Heart left ventricle (tissue), 16 donors: ENCODE measurements around the gene CUL4A. TPM values are rescaled to one million over a fixed set of nuclear protein-coding genes. Genes with fewer than 3 reads are reported as not detected.

Experiments used
- ATAC-seq, 4 donors: fragments of 200-7000 bp; cut with Tn5 transposase; one replicate each; pipeline ENCODE4 v1.9.1; 2020 to 2022; ENCODE audit warnings: moderate library complexity in 4 of 4, mild to moderate bottlenecking in 3 of 4, moderate number of reproducible peaks in 1 of 4
- DNase-seq, 5 donors: peaks; one replicate each; pipeline ENCODE4 v3.0.0-alpha.2; 2020
- H3K27ac ChIP-seq, 12 donors: fragments of 200-600 bp; sonication (generic) in 4 of 12; one replicate each; pipeline versions ENCODE4 v1.5.0 to v1.8.0; 2016 to 2022; ENCODE audit warnings: mild to moderate bottlenecking in 2 of 12
- H3K27me3 ChIP-seq, 9 donors: fragments of 200-600 bp; sonication (generic) in 2 of 9; one replicate each; pipeline versions ENCODE4 v1.5.1 to v1.8.0; 2016 to 2022; ENCODE audit warnings: mild to moderate bottlenecking in 3 of 9
- H3K36me3 ChIP-seq, 9 donors: fragments of 200-600 bp; sonication (generic) in 2 of 9; one replicate each; pipeline versions ENCODE4 v1.5.0 to v1.8.0; 2018 to 2022; ENCODE audit warnings: mild to moderate bottlenecking in 2 of 9
- H3K4me1 ChIP-seq, 12 donors: fragments of 200-600 bp; sonication (generic) in 4 of 12; one replicate each; pipeline versions ENCODE4 v1.5.0 to v1.8.0; 2016 to 2022; ENCODE audit warnings: mild to moderate bottlenecking in 3 of 12
- H3K4me3 ChIP-seq, 12 donors: fragments of 200-600 bp; sonication (generic) in 4 of 12; one replicate each; pipeline versions ENCODE4 v1.5.0 to v1.8.0; 2017 to 2022; ENCODE audit warnings: mild to moderate bottlenecking in 9 of 12, moderate library complexity in 4 of 12
- H3K9me3 ChIP-seq, 12 donors: fragments of 200-600 bp; sonication (generic) in 4 of 12; one replicate each; pipeline versions ENCODE4 v1.5.0 to v1.8.0; 2016 to 2022; ENCODE audit warnings: mild to moderate bottlenecking in 1 of 12
- POLR2A ChIP-seq, 2 donors: fragments of 450-650 bp; IDR thresholded peaks; one replicate each; pipeline ENCODE4 v1.6.1; 2017; ENCODE audit warnings: antibody characterized with exemption in 2 of 2, mild to moderate bottlenecking in 2 of 2, moderate library complexity in 2 of 2
- WGBS, 4 donors: extraction: QIAGEN DNeasy Blood & Tissue Kit in 2 of 4; methylation state at CpG; one replicate each; pipeline versions ENCODE4 v1.1.5 to v1.1.7; 2013 to 2018; 5-methylcytosine and 5-hydroxymethylcytosine counted together
- intact Hi-C, 10 donors: fragments of 100-400 bp; cut with DNase I; formaldehyde crosslinking; loops; one replicate each; pipeline versions ENCODE4 v1.11.1 to v1.14.2; 2022
- polyA plus RNA-seq, 2 donors: library from polyadenylated mRNA; stranded (reverse); fragments of 200-250 nt; gene quantifications; one replicate each; pipeline ENCODE4 v1.2.3, GENCODE V29; 2013
- total RNA-seq, 9 donors: library from RNA; depleted of rRNA in 2 of 9; stranded (reverse); fragments of >200 nt in 2 of 9; fragmentation: NEBNext Ultra II Directional in 3 of 9; extraction: Animal tissue kit (Norgen Biotek cat#: 25700) in 3 of 9; gene quantifications; one replicate each; pipeline versions ENCODE4 v1.1.0 to v1.2.4, GENCODE V29; 2016 to 2023
- TF ChIP-seq, protein P1 (sequence below), 12 donors: fragments of 200-600 bp; sonication (generic) in 4 of 12; IDR thresholded peaks; one replicate each; pipeline versions ENCODE4 v1.5.0 to v1.8.0; 2018 to 2022; ENCODE audit warnings: antibody characterized with exemption in 12 of 12, mild to moderate bottlenecking in 5 of 12
- donor health status: ischemic (EF 13 %, LVEDD 7.1; RV severe dilation, severe dysfunction).
- donor health status: healthy with polysubstance abuse.
- donor health status: DM: no; HTN: yes; CAD: no.
- donor health status: DM: no; HTN: no; CAD: no.
- donor health status: ischemic (EF 25% LVEDD 6.9; RV normal size, moderate dysfunction).
- donor health status: ischemic (EF 25% LVEDD 5.7; RV mildly dilated, moderate dysfunction).
- donor health status: healthy.
- donor health status: DM: yes; HTN: yes; CAD: no.
- donor health status: ischemic (EF 35%, LVEDD 5.7; RV mildly dilated, moderate dysfunction).
- donor health status: nonischemic (EF 11% LVEDD 7.7; RV severe dilation, severe dysfunction).
- donor health status: DM: yes; HTN: yes; CAD: no.
- donor health status: PGD.
- donor health status: ischemic (EF 29% LVEDD 5.4; RV normal size, mild dysfunction).
- donor health status: nonischemic (EF 23%, LVEDD 6.1; RV moderate dilation, normal function).

CUL4A gene
- total and polyA plus RNA-seq, 11 donors: 29.7 to 121 (median 109) TPM

DNA sequence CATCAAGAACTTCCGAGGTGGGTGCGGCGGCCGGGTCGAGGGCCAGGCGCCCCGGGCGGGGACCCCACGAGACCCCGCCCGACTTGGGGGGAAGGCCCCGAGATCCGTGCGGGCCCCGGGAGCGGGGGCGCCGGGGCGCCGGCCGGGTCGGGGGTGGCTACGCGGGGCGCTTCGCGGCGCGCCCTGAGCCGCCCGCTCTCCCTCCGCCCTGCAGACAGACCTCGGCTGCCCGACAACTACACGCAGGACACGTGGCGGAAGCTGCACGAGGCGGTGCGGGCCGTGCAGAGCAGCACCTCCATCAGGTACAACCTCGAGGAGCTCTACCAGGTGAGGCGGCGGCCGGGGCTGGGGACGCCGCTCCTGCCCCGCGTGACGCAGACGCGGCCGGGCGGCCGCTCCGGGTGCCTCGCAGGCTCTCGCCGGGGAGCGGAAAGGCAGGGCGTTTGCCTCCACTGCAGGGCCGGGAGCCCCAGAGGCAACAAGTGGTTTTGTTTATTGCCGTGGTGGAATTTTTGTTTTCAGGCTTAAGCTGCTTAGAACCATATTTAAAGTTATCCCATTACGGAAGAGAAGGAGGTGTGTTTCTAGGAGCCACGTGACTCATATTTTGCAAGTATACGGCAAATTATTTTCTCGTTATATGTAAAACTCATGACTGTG, 477 bp downstream of the CUL4A start:
- peak in 1 of 2 donors; percentile 26 for TF ChIP-seq POLR2A (IDR thresholded peaks at IDR 0.05)
- TF ChIP-seq, protein P1, sequence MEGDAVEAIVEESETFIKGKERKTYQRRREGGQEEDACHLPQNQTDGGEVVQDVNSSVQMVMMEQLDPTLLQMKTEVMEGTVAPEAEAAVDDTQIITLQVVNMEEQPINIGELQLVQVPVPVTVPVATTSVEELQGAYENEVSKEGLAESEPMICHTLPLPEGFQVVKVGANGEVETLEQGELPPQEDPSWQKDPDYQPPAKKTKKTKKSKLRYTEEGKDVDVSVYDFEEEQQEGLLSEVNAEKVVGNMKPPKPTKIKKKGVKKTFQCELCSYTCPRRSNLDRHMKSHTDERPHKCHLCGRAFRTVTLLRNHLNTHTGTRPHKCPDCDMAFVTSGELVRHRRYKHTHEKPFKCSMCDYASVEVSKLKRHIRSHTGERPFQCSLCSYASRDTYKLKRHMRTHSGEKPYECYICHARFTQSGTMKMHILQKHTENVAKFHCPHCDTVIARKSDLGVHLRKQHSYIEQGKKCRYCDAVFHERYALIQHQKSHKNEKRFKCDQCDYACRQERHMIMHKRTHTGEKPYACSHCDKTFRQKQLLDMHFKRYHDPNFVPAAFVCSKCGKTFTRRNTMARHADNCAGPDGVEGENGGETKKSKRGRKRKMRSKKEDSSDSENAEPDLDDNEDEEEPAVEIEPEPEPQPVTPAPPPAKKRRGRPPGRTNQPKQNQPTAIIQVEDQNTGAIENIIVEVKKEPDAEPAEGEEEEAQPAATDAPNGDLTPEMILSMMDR (IDR thresholded peaks at IDR 0.05): peak in 2 of 12 donors; percentile 8 to 9
- peak overlapping the region; percentile 72 to 99 (median 90) for H3K4me3 ChIP-seq
- WGBS, 4 donors: 0 to 2% (median 1%) methylated on average over 22 to 67 of the region's 67 CpGs
- intact Hi-C loops: loop anchor here in 3 of 10 donors (5.0 to 10.0 kb wide), 3 partner anchors 53 to 58 kb away; partner anchors contain the start of gene PROZ (in 2 of the 3)
- H3K27me3 ChIP-seq: no peaks in the 10 kb centered on the region
- peaks cover 0 to 28% (median 14%) of the 10 kb centered on the region in 9 donors for H3K36me3 ChIP-seq
- H3K27ac ChIP-seq: peak overlapping the region; percentile 98 to 100 (median 99)
- DNase-seq: peak; percentile 39 to 75 (median 63)
- ATAC-seq: peak in 2 of 4 donors; percentile 7 to 14
- no peaks in the 10 kb centered on the region for H3K9me3 ChIP-seq
- peaks cover 0 to 79% (median 65%) of the 10 kb centered on the region in 12 donors for H3K4me1 ChIP-seq

DNA sequence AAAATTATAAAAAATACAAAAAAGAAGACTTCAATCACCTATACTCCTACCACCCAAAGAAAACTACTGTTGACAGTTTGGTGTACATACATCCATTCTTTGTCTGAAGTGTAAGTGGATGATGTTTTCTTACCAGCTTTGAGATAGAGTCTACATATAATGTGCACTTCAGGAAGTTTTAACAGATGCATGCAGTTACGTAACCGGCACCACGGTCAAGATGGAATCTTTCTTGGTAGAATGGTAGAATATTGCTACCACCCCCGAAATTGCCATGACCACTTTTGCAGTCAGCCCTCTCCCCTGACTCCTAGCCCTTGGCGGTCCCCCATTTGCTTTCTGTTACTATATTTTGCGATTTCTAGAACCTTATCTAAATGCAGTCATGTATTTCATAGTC, 1.4 kb downstream of the CUL4A start:
- intact Hi-C loops: no loop called here
- TF ChIP-seq POLR2A (IDR thresholded peaks at IDR 0.05): no peak
- TF ChIP-seq, protein P1 (IDR thresholded peaks at IDR 0.05): no peak
- peaks cover 0 to 27% (median 14%) of the 10 kb centered on the region in 9 donors for H3K36me3 ChIP-seq
- H3K27me3 ChIP-seq: no peaks in the 10 kb centered on the region
- peaks cover 0 to 76% (median 59%) of the 10 kb centered on the region in 12 donors for H3K4me1 ChIP-seq
- DNase-seq: no peak
- H3K4me3 ChIP-seq: peak overlapping the region in 8 of 12 donors; percentile 76 to 99 (median 91)
- H3K27ac ChIP-seq: no peak overlapping the region
- no peaks in the 10 kb centered on the region for H3K9me3 ChIP-seq
- ATAC-seq: no peak
- 64 to 81% (median 71%) methylated on average over 6 of the region's 6 CpGs for WGBS, 4 donors

DNA sequence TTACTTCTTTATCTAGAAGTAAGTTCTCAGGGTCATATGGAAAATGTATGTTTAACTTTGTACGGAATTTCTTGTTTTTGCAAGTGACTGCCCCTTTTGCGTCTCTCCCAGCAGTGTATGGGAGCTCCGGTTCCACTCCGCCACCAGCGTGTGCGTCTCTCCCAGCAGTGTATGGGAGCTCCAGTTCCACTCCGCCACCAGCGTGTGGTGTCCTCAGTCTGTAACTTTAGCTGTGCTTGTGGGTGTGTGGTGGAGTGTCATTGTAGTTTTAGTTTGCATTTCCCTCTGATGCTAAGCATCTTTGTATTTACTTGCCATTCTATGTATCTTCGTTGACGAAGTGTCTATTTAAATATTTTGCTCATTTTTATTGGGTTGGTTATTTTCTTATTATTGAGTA, 2.4 kb downstream of the CUL4A start:
- 95 to 97% (median 96%) methylated on average over 10 of the region's 10 CpGs for WGBS, 4 donors
- H3K27ac ChIP-seq: no peak overlapping the region
- TF ChIP-seq, protein P1 (IDR thresholded peaks at IDR 0.05): no peak
- TF ChIP-seq POLR2A (IDR thresholded peaks at IDR 0.05): no peak
- H3K9me3 ChIP-seq: no peaks in the 10 kb centered on the region
- DNase-seq: peak in 1 of 5 donors; percentile 49
- H3K4me1 ChIP-seq: peaks cover 0 to 75% (median 58%) of the 10 kb centered on the region in 12 donors
- peaks cover 0 to 18% (median 10%) of the 10 kb centered on the region in 9 donors for H3K36me3 ChIP-seq
- intact Hi-C loops: no loop called here
- H3K4me3 ChIP-seq: no peak overlapping the region
- H3K27me3 ChIP-seq: no peaks in the 10 kb centered on the region
- ATAC-seq: no peak

DNA sequence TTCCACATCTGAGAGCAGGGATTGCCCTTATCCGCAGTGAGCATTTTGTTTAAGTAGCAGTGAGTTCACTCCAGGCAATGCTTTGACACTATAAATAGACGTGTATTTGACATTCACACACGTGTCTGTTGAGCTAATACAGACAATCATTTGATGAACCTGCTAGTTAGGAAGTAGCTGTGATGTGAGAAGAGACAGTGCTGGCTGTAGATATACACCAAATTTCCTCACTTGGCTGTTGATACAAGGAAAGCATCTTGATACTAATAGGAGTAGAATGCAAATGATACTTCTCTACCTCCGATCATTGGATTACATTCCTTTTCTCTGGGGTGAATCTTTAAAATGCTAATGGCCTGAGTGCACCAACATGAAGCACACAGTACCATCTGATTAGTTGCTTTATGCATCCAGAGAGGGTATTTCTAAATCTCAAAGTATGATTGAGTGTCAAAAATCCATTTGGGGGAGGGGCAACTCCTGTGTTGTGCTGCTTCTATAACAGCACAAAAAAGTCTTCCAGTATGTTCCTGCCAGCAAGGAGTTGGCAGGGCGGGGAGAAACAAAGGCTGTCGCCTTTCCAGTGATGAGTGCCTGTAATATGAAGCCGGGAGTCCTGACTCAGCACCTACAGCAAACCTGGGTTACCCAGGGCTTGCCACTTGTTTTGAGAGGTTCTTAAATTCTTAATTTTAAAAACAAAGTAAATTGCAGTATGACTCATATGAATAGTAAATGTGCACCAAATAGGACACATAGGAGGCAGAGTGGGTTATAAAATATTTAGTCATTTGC, 7.0 kb downstream of the CUL4A start:
- Histone ChIP-seq H3K27ac (peak overlapping the region; percentile 41 to 89 (median 73)), H3K4me3 (no peak overlapping the region), H3K27me3 (no peaks in the 10 kb centered on the region), H3K9me3 (no peaks in the 10 kb centered on the region), H3K36me3 (peaks cover 0 to 35% (median 29%) of the 10 kb centered on the region in 9 donors), H3K4me1 (peaks cover 0 to 92% (median 63%) of the 10 kb centered on the region in 12 donors)
- intact Hi-C loops: loop anchor here in 1 of 10 donors (5.0 kb wide), 1 partner anchor 81 kb away; the partner anchor contains the start of gene LAMP1
- peak; percentile 30 to 75 (median 55) for DNase-seq
- ATAC-seq: peak; percentile 84 to 91 (median 86)
- TF ChIP-seq, protein P1 (IDR thresholded peaks at IDR 0.05): no peak
- TF ChIP-seq POLR2A (IDR thresholded peaks at IDR 0.05): no peak
- WGBS, 4 donors: 21 to 35% (median 29%) methylated on average over 7 of the region's 7 CpGs
